Panc1 (cell line): ENCODE results near the gene SESN1. TPM values are rescaled to one million over a fixed set of nuclear protein-coding genes. Genes with fewer than 3 reads are reported as not detected.

ENCODE experiments used
- ATAC-seq: fragments of 200-7000 bp; cut with Tn5 transposase; 2 replicates; pipeline ENCODE4 v1.9.1; 2020; ENCODE audit warnings: mild to moderate bottlenecking, moderate library complexity
- BruUV-seq: library from RNA; stranded (reverse); fragments of 400-500 nt; replicated peaks from 2 replicates; lab custom pipeline; 2021; lab: Mats Ljungman, UMichigan
- CTCF ChIA-PET: fragments of 300-600 bp; sonication (Branson Sonifier 250); formaldehyde crosslinking; loops from one replicate; lab custom pipeline; 2022; ENCODE audit warnings: antibody characterized with exemption; lab: Charles Lee
- POLR2A ChIA-PET: fragments of 300-600 bp; sonication (Branson Sonifier 250); formaldehyde crosslinking; loops from one replicate; lab custom pipeline; 2022; ENCODE audit warnings: antibody characterized with exemption; lab: Charles Lee
- DNase-seq: peaks from one replicate; pipeline ENCODE4 v3.0.0-alpha.2; 2010; ENCODE audit warnings: low read depth, low spot score
- H3K27ac ChIP-seq: 2 replicates; pipeline ENCODE4 v1.5.1; 2011; ENCODE audit warnings: mild to moderate bottlenecking, low read length, inconsistent platforms
- H3K27me3 ChIP-seq: fragments of 200-500 bp; sonication (Bioruptor generic); 2 replicates; pipeline ENCODE4 v1.6.0; 2014; ENCODE audit warnings: low read length, inconsistent platforms; ENCODE audit not compliant: control insufficient read depth, insufficient read depth
- H3K36me3 ChIP-seq: fragments of 200-500 bp; sonication (Bioruptor generic); 2 replicates; pipeline ENCODE4 v1.5.1; 2014; ENCODE audit warnings: inconsistent platforms, mild to moderate bottlenecking, low read length, moderate library complexity; ENCODE audit not compliant: control insufficient read depth, insufficient read depth
- H3K4me1 ChIP-seq: 2 replicates; pipeline ENCODE4 v1.5.1; 2011; ENCODE audit warnings: inconsistent platforms, mild to moderate bottlenecking, low read length, moderate library complexity; ENCODE audit not compliant: control insufficient read depth, insufficient read depth
- H3K4me3 ChIP-seq, 2 experiments: 2 replicates each; pipeline ENCODE4 v1.5.1; 2011 to 2012; ENCODE audit warnings: low read depth in 2 of 2, low read length in 2 of 2, mild to moderate bottlenecking in 2 of 2, inconsistent platforms in 1 of 2, moderate library complexity in 1 of 2
- H3K9me3 ChIP-seq: fragments of 200-500 bp; sonication (Bioruptor generic); 2 replicates; pipeline ENCODE4 v1.5.1; 2014; ENCODE audit warnings: low read depth, mild to moderate bottlenecking, inconsistent platforms, low read length, moderate library complexity; ENCODE audit not compliant: control insufficient read depth, insufficient read depth
- CTCF ChIP-seq: fragments of 450-650 bp; IDR thresholded peaks from 2 replicates; pipeline ENCODE4 v1.5.1; 2017; ENCODE audit warnings: mild to moderate bottlenecking
- POLR2AphosphoS5 ChIP-seq: IDR thresholded peaks from 2 replicates; pipeline ENCODE4 v1.6.1; 2012; ENCODE audit warnings: mild to moderate bottlenecking, low read depth, low read length, moderate library complexity
- REST ChIP-seq, 2 experiments: IDR thresholded peaks; 2 replicates each; pipeline ENCODE4 v1.6.1; 2011 to 2012; ENCODE audit warnings: low read depth in 2 of 2, control low read depth in 1 of 2, low read length in 1 of 2, mild to moderate bottlenecking in 1 of 2, moderate library complexity in 1 of 2; ENCODE audit not compliant: insufficient read depth in 1 of 2
- SIN3A ChIP-seq: IDR thresholded peaks from 2 replicates; pipeline ENCODE4 v1.6.1; 2012; ENCODE audit warnings: low read depth, mild to moderate bottlenecking, low read length, moderate library complexity, borderline replicate concordance; ENCODE audit not compliant: insufficient read depth
- TCF7L2 ChIP-seq: IDR thresholded peaks from 2 replicates; pipeline ENCODE4 v1.6.1; 2011; ENCODE audit warnings: mild to moderate bottlenecking, low read depth, low read length, inconsistent platforms
- in situ Hi-C: cut with HindIII; loops from 2 replicates; pipeline ENCODE4 v1.10.0; 2016; ENCODE audit warnings: low sequenced_read_pairs, low pct_unique_long_range_greater_than_20kb
- intact Hi-C: fragments of 100-400 bp; cut with micrococcal nuclease; formaldehyde crosslinking; loops from one replicate; pipeline ENCODE4 v1.10.0; 2022; ENCODE audit not compliant: unreplicated experiment
- total RNA-seq: library from RNA; stranded (reverse); gene quantifications from one replicate; pipeline ENCODE4 v1.2.1, GENCODE V29; 2021; ENCODE audit not compliant: unreplicated experiment

Gene SESN1
- total RNA-seq, 1 experiment from 2014 or later = 11.3 TPM

- no peak for TF ChIP-seq REST (IDR thresholded peaks at IDR 0.05; ENCODE audit: insufficient read depth in 1 of 2, low read depth in 2 of 2, low read length in 1 of 2)
- no peak for TF ChIP-seq CTCF
- TF ChIP-seq SIN3A = no peak
- TF ChIP-seq TCF7L2 = no peak
- no peak for TF ChIP-seq POLR2AphosphoS5
- ATAC-seq = no peak
- no peak overlapping the region for H3K4me3 ChIP-seq
- intact Hi-C loops (no loop called here), in situ Hi-C loops (no loop called here)
- BruUV-seq = no TSS peak
- no peaks in the 10 kb centered on the region for H3K36me3 ChIP-seq
- POLR2A ChIA-PET = interaction anchor here (0.5 kb wide), 1 partner anchor 99 kb away, joined by 3 read pairs; no protein-coding TSS in a partner anchor
- no peaks in the 10 kb centered on the region for H3K9me3 ChIP-seq
- H3K4me1 ChIP-seq = peaks cover 11% of the 10 kb centered on the region
- no peak for DNase-seq
- no peaks in the 10 kb centered on the region for H3K27me3 ChIP-seq
- CTCF ChIA-PET = interaction anchor here (0.6 kb wide), 1 partner anchor 120 kb away, joined by 13 read pairs; no protein-coding TSS in a partner anchor
- no peak overlapping the region for H3K27ac ChIP-seq
Measured at GRCh38 chr6:109014606-109015005, 80.0 kb downstream of the SESN1 start.

GRCh38 chr6:109013656-109014305 is 80.9 kb downstream of the SESN1 start:
- Histone ChIP-seq H3K9me3 (no peaks in the 10 kb centered on the region), H3K36me3 (no peaks in the 10 kb centered on the region), H3K27ac (no peak overlapping the region), H3K4me3 (no peak overlapping the region), H3K4me1 (peaks cover 11% of the 10 kb centered on the region), H3K27me3 (no peaks in the 10 kb centered on the region)
- TF ChIP-seq TCF7L2 (no peak), CTCF (no peak), REST (IDR thresholded peaks at IDR 0.05; ENCODE audit: insufficient read depth in 1 of 2, low read depth in 2 of 2, low read length in 1 of 2) (no peak), SIN3A (no peak), POLR2AphosphoS5 (no peak)
- intact Hi-C loops (no loop called here), in situ Hi-C loops (no loop called here)
- BruUV-seq = no TSS peak
- DNase-seq (no peak), ATAC-seq (no peak)
- ChIA-PET POLR2A (no interaction called here), CTCF (interaction anchor here (0.7 kb wide), 1 partner anchor 57 kb away, joined by 3 read pairs; no protein-coding TSS in a partner anchor)
